ENCODE data around the gene ZKSCAN1. TPM values are rescaled to one million over a fixed set of nuclear protein-coding genes. Genes with fewer than 3 reads are reported as not detected.
A peak's percentile ranks its signal among the peaks of the same experiment; 100 is the strongest.

The ZKSCAN1 gene
- total RNA-seq (89.3 and 97.4 TPM in 2 replicates), polyA plus RNA-seq (12.9 and 14.0 TPM in 2 replicates), polyA minus RNA-seq (39.6 and 53.4 TPM in 2 replicates)
- 42.9 TPM for total RNA-seq (2013)

GRCh38 chr7:100015232-100016214 is at the start of gene ZKSCAN1:
Gene ZKSCAN1 (plus strand): TSS chr7:100015596. CDS start chr7:100023507, 7,911 bp downstream.
- Histone ChIP-seq H3K4me1 (ENCODE audit: control insufficient read depth in 2 of 2, insufficient read depth in 2 of 2, low read length in 2 of 2) (peaks cover 15 to 19% of the 10 kb centered on the region in 2 donors), H3K27me3 (replicated peaks in 1 of 4; ENCODE audit: control extremely low read depth in 1 of 4, control insufficient read depth in 3 of 4, insufficient read depth in 4 of 4, low read length in 3 of 4) (no peaks in the 10 kb centered on the region), H3K9ac (ENCODE audit: low read length) (peak within 1 kb of the TSS; percentile 94), H3K9me3 (ENCODE audit: control extremely low read depth in 1 of 3, control insufficient read depth in 2 of 3, insufficient read depth in 1 of 3, low read length in 2 of 3) (no peaks in the 10 kb centered on the region), H3K36me3 (replicated peaks in 1 of 2; ENCODE audit: control extremely low read depth in 1 of 2, control insufficient read depth in 1 of 2, extremely low read depth in 1 of 2, insufficient read depth in 2 of 2, low read length in 1 of 2) (no peaks in the 10 kb centered on the region), H3K79me2 (ENCODE audit: control insufficient read depth, insufficient read depth, low read length) (peaks cover 48% of the 10 kb centered on the region), H3K27ac (ENCODE audit: low read length in 2 of 2) (peak within 1 kb of the TSS; percentile 80 to 87), H4K20me1 (ENCODE audit: control insufficient read depth, insufficient read depth, low read length, poor library complexity, severe bottlenecking) (no peaks in the 10 kb centered on the region), H3K4me2 (replicated peaks; ENCODE audit: low read depth, low read length, poor library complexity, severe bottlenecking) (peak within 1 kb of the TSS; percentile 84), H2AFZ (ENCODE audit: insufficient read depth, low read depth, low read length, poor library complexity, severe bottlenecking) (peak within 1 kb of the TSS; percentile 84), H3K4me3 (ENCODE audit: control extremely low read depth in 1 of 5, extremely low read depth in 1 of 5, insufficient read depth in 1 of 5, low read depth in 2 of 5, low read length in 4 of 5) (peak within 1 kb of the TSS; percentile 75 to 89 (median 85))
- intact Hi-C loops (cut with micrococcal nuclease) = loop anchor here (1.0 to 5.0 kb wide), 6 partner anchors 18 to 1237 kb away; partner anchors contain the start of genes TRIM4, ZNF3 and ZSCAN21
- CTCF ChIA-PET = interaction anchor here (0.9 to 1.7 kb wide), 7 partner anchors 12 to 115 kb away, joined by 3 to 6 read pairs (median 5); no protein-coding TSS in a partner anchor
- ATAC-seq (ENCODE audit: low read depth) (peak; percentile 95), DNase-seq (peak; percentile 91)
- peaks cover 6% of the 10 kb centered on the region for H3K27me3 Mint-ChIP-seq
- POLR2A ChIA-PET = interaction anchor here (0.6 to 2.0 kb wide), 10 partner anchors 10 to 413 kb away, joined by 3 to 14 read pairs (median 5); partner anchors contain the start of genes ZCWPW1 and ZSCAN21
- peak within 1 kb of the TSS; percentile 94 for H3K27ac Mint-ChIP-seq
- peaks cover 38% of the 10 kb centered on the region for H3K4me1 Mint-ChIP-seq
- WGBS (ENCODE audit: insufficient coverage) = under 1% methylated on average over 61 of the region's 70 CpGs
- H3K9me3 Mint-ChIP-seq (ENCODE audit: insufficient read depth) = no peaks in the 10 kb centered on the region
- no peak for TF ChIP-seq CTCF (IDR thresholded peaks at IDR 0.05)
- TF ChIP-seq EZH2 (IDR thresholded peaks at IDR 0.05; ENCODE audit: borderline replicate concordance, insufficient read depth, low read depth, low read length, poor library complexity, severe bottlenecking) = no peak
- H3K4me3 Mint-ChIP-seq = peak within 1 kb of the TSS; percentile 93

Measured in B cell (primary cell).